Kidney epithelial cell (primary cell): ENCODE measurements around the gene SYNJ2. TPM values are rescaled to one million over a fixed set of nuclear protein-coding genes. Genes with fewer than 3 reads are reported as not detected.
"Not testable (repeated sequence)": the region's sequence is repeated elsewhere in the genome, so short reads cannot be mapped to it uniquely, and the experiment has no call there.

Source experiments
- DNase-seq: peaks from one replicate; pipeline ENCODE4 v3.0.0-alpha.2; 2010; ENCODE audit warnings: low read depth
- H3K27me3 ChIP-seq: 2 replicates; pipeline ENCODE4 v1.6.0; 2011; ENCODE audit warnings: low read length; ENCODE audit not compliant: control insufficient read depth, insufficient read depth
- H3K36me3 ChIP-seq: 2 replicates; pipeline ENCODE4 v1.5.1; 2011; ENCODE audit warnings: low read length; ENCODE audit not compliant: control insufficient read depth, insufficient read depth
- H3K4me3 ChIP-seq: 2 replicates; pipeline ENCODE4 v1.5.1; 2011; ENCODE audit warnings: low read depth, mild to moderate bottlenecking, control low read depth, low read length
- CTCF ChIP-seq: IDR thresholded peaks from 2 replicates; pipeline ENCODE4 v1.5.1; 2011; ENCODE audit warnings: mild to moderate bottlenecking, moderate library complexity, low read length, control low read depth, inconsistent platforms; ENCODE audit not compliant: insufficient read depth, poor library complexity, severe bottlenecking
- total RNA-seq: library from RNA; depleted of rRNA; stranded (reverse); fragments of >200 nt; gene quantifications from 2 replicates; pipeline ENCODE4 v1.2.3, GENCODE V29; 2015

SYNJ2 gene
- total RNA-seq, 1 donor from 2014 or later = 14.3 TPM

GRCh38 chr6:157946053-157946617 is 35.5 kb upstream of the SYNJ2 start:
- H3K4me3 ChIP-seq = no peak overlapping the region

GRCh38 chr6:157946865-157947532 is 34.7 kb upstream of the SYNJ2 start:
- H3K27me3 ChIP-seq = no peaks in the 10 kb centered on the region
- DNase-seq = no peak
- no peak overlapping the region for H3K4me3 ChIP-seq
- no peak for TF ChIP-seq CTCF
- H3K36me3 ChIP-seq = peaks cover 7% of the 10 kb centered on the region

More at GRCh38 chr6:157946053-157946617, 35.5 kb upstream of the SYNJ2 start:
- Histone ChIP-seq H3K27me3 (no peaks in the 10 kb centered on the region), H3K36me3 (peaks cover 7% of the 10 kb centered on the region)
- DNase-seq = no peak
- TF ChIP-seq CTCF = no peak

GRCh38 chr6:157950899-157951298 is 30.8 kb upstream of the SYNJ2 start:
- H3K27me3 ChIP-seq, H3K36me3 ChIP-seq, H3K4me3 ChIP-seq, DNase-seq: not testable (repeated sequence)

- DNase-seq = no peak
- no peak for TF ChIP-seq CTCF
- Histone ChIP-seq H3K4me3 (no peak overlapping the region), H3K36me3 (no peaks in the 10 kb centered on the region), H3K27me3 (no peaks in the 10 kb centered on the region)
Observed at GRCh38 chr6:157951828-157952227, 29.8 kb upstream of the SYNJ2 start.

GRCh38 chr6:157952861-157953351 is 28.8 kb upstream of the SYNJ2 start:
- TF ChIP-seq CTCF = no peak
- DNase-seq = no peak
- H3K4me3 ChIP-seq = no peak overlapping the region
- no peaks in the 10 kb centered on the region for H3K36me3 ChIP-seq
- H3K27me3 ChIP-seq = no peaks in the 10 kb centered on the region

- Histone ChIP-seq H3K4me3 (no peak overlapping the region), H3K27me3 (no peaks in the 10 kb centered on the region), H3K36me3 (no peaks in the 10 kb centered on the region)
- TF ChIP-seq CTCF = no peak
- DNase-seq = no peak
Observed at GRCh38 chr6:157953580-157954091, 28.0 kb upstream of the SYNJ2 start.
